Measurements from ENCODE around the gene ADPRS.
A peak's percentile ranks its signal among the peaks of the same experiment; 100 is the strongest.

Gene ADPRS

DNA sequence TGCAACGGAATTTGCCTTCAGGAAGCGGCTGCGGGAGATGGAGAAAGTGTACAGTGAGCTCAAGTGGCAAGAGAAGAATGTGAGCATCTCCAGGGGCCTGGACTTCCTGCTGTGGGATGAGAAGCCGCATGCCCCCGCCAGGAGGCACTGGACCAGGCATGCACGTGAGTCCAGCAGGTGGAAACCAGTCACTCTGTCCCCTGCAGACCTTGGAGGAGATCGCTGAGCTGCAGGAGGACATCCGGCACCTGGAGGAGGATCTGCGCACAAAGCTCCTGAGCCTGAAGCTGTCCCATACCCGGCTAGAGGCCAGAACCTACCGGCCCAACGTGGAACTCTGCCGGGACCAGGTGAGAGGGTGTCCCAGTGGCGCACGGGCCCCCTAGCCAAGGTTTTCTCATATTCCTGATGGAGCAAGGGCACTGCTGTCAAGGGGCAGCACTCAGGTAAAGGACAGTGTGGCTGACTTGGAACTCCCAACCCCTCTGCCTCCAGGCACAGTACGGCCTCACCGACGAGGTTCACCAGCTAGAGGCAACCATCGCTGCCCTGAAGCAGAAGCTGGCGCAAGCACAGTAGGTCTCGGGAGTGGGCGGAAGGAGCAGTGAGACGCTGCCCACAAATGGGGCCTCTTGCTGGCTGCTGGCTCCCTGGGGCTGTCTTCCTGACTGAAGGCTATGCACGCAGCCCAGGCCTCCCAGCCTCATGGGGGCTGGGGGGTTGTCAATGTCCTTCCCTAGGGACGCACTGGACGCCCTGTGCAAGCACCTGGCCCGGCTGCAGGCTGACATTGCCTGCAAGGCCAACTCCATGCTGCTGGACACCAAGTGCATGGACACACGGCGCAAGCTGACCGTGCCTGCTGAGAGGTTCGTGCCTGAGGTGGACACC is 1.2 kb upstream of the ADPRS start:
- DNase-seq, result no peak

DNA sequence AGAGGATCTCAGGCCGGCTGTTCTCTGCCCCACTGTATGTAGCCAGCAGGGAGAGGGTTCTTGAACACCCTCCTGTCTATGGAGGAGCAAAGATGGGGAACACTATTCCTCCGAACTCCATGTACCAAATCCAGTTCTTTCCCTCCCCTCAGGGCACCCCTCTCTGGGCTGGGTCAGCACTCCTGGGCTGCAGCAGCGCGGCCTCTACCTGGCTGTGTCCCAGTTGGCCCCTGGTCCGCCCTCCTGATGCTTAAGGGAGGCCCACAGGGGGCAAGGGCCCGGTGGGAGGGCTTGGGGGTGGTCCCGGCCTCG is 471 bp upstream of the ADPRS start:
- no peak for DNase-seq

DNA sequence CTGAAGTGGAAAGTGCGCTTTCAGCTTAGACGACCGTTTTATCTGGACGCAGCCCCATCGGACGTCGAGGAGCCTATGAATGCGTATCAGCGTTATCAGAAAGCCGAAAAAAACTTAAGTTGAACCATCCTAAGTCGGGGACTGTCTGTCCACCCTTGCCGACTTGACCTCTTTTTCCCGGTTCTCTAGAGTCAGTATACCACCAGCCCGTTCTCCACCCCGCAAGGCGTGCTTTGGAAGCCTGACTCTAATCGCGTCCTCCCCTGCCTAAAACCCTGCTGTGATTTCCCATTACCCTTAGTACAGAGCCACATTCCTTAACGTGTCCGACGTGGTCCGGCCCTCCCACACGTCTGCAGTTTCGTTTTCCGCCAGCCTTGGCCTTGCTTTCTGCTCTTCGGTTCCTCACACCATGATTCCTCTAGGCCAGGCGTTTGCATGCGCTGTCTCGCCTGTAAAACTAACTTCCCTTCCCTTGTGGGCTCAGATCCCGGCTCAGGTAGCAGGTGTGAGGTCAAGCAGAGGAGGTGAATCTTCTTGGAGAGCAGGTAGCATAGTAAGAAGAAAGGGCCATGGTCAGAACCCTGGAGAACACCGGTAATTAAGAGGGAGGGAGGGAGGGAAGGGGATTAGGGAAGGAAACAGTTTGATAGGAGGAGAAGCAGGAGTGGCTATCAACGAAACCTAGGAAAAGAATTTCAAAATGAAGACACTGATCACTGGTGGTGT is 865 bp downstream of the ADPRS start:
- DNase-seq, result peak; percentile 75 to 84

DNA sequence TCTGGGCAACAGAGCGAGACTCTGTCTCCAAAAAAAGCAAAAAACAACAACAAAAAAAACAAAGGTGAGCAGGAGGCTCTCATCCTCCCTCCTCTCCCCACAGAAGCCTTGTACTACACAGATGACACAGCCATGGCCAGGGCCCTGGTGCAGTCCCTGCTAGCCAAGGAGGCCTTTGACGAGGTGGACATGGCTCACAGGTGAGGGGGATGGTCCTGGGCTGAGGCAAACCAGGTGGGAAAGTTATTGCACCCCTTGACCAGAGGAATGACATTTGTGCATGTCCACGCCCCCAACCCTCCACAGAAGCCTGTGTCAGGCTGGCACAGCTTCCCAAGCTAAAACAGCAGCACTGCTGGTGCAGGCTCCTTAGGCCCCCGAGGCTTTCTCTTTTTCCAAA is 2.4 kb downstream of the ADPRS start:
- DNase-seq, result no peak

DNA sequence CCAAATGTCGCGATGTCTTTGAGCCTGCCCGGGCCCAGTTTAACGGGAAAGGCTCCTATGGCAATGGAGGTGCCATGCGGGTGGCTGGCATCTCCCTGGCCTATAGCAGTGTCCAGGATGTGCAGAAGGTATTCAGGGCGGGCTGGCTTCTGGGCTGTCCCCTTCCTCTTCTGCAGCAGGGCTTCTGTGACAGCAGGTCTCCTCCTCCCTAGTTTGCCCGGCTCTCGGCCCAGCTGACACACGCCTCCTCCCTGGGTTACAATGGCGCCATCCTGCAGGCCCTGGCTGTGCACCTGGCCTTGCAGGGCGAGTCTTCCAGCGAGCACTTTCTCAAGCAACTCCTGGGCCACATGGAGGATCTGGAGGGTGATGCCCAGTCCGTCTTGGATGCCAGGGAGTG is 3.0 kb downstream of the ADPRS start:
- no peak for DNase-seq

DNA sequence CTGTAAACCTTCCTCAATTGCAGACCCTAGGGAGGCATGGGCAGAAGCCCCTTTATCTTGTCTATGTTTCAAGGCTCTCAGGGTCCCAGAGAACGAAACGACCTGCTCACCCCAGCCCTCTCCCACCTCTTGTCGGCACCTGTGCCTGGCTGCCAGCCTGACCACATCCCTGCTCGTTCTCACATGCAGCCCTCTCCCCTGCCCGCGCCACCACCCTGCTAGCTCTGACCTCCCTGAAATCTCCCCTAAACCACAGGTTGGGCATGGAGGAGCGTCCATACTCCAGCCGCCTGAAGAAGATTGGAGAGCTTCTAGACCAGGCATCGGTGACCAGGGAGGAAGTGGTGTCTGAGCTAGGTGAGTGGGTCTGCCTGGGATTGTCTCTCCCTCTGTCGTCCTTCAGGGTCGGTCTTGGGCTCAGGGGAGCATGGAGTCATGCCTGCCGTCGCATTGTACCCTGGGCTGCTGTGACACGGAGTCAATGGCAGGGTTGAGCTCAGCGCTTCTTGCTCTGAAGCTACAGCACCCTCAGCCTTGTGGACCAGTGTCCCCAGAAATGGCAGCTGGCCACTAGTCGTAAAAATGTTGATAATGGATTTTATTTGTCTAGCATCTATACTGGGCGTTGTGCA is 3.6 kb downstream of the ADPRS start:
- no peak for DNase-seq

DNA sequence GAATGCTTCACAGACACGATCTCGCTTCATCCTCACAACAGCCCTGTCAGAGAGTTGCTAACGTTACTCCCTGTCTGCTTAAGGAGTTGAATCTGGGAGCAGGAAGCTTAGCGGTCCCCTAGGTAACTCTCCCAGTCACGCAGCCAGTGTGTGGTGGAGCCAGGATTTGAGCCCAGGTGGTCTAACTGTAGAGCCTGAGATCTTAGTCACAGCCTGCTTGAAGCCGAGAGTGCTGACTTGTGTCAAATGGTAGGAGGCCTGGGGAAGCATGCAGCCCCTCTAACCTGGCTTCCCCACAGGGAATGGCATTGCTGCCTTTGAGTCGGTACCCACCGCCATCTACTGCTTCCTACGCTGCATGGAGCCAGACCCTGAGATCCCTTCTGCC is 4.1 kb downstream of the ADPRS start:
- no peak for DNase-seq

DNA sequence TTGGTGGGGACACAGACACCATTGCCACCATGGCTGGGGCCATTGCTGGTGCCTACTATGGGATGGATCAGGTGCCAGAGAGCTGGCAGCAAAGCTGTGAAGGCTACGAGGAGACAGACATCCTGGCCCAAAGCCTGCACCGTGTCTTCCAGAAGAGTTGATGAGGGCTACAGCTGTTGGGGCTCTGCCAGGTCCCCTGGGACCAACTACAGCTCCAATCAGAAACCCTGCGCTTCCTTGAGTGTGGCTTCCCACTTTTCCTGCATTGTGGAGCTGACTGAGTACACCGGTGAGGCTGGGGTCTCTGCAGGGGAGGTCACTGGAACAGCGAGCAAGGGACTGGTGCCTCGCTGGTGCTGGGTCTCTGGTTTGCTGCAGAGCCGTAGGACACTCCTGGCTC is 4.5 kb downstream of the ADPRS start:
- DNase-seq, result no peak

DNA sequence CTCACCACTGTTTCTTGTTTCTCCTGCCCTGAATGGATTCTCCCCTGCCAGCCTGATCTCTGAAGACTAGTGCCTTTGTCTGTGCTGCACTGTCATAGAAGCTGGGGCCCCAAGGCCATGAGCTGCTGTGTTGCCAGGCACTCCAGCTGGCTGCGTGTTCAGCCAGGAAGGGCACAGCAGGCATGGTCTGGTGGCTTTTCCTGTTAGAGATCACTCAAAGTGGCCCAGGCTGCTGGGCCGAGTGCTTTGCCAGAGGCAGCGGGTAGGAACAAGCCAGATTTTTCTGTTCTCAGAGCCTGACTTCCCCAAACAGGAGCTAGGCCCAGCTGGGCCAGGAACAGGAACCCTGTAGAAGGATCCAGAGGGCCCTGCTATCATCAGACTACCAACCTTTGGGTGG is 5.2 kb downstream of the ADPRS start:
- DNase-seq, result no peak

DNA sequence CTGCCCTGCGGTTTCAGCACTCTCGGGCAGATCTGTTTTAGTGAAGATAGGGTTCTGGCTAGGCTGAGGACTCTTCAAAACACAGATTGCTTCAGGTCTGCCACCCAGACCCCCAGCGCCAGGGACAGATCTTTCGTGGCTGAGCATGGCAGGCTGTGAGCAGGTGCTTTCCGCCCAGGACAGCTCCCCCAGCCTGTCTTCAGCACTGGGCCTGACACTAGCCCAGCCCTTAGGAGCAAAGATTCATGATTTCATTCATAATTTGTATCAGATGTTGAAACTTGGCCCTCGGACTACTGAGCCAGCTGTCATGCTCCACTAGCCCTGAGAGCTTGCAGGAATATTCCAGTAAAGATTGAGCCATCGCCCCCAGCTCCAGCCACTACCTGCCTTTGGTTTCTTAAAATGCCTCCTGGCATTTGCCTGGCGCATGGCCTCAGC is 5.9 kb downstream of the ADPRS start:
- DNase-seq, result no peak

DNA sequence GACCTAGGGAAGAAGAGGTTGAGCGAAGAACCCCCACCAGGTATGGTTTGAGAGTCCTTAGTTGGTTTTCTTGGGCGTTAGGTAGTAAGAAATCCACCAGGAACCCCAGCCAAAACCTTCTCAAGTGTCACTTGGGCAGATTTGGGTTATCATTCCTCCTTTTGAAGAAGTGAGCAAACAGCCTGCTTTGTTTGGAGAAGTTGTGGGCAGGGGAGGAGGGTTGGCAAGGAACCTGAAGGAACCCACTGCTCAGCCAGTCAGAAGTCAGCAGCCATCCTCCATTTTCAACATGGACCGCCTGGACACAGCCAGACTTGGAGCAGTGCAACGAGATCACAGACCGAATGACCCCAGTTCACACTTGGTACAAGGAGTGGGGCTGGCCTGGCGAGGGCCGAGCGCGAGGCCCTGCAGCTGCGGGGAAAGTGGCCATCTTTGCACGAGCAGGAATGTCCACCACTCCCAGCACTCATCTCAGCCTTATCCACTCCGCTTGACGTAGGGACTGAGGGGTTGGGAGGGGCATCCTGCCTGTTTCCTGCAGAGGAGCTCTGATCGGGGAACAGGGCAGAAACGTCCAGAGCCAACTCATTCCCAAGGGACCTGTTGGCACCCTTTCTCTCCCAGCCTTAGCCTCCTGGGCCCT is 7.2 kb downstream of the ADPRS start:
- DNase-seq, result peak; percentile 56 to 64

DNA sequence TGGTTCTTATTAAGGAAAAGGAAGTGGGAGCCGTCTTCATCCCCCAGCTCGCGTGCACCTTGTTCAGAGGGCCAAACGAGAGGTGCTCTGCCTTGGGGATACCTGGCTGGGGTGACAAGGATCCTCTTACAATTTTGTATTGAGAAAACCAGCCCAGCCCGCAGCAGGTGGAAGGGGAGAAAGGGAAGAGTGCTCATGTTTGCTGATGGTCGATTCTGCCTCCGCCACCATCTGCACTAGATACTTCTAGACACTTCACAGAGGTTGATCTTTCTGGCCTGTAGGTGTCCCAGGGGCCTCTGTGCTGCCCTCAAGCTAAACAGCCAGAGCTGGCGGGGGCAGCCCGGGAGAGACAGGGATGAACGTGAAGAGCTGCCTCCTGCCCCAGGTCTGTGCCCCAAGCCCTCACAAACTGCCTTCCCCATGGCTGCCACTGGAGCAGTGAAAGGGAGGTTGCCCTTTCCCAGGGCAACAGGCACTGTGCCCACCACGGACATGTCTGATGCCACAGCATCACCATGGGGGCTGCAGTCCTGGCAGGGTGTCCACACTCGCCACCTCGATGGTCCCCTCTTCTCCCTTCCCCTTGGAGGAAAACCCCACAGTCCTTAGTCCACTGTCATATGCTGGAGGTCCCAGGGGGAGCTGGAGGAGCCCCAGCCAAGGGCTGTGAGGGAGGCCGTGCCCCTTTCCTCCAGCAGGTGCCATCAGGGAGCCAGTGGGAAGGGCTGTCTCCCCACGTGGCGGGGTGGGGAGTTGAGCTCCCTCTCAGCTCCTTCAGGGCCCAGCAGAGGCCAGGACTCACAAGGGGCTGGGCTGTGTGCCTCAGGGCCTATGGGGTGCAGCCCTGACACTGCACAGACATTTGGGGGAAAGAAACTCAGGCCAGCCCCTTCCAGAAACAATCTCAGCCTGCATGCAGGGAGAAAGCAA is 8.1 kb downstream of the ADPRS start:
- DNase-seq, result no peak

DNA sequence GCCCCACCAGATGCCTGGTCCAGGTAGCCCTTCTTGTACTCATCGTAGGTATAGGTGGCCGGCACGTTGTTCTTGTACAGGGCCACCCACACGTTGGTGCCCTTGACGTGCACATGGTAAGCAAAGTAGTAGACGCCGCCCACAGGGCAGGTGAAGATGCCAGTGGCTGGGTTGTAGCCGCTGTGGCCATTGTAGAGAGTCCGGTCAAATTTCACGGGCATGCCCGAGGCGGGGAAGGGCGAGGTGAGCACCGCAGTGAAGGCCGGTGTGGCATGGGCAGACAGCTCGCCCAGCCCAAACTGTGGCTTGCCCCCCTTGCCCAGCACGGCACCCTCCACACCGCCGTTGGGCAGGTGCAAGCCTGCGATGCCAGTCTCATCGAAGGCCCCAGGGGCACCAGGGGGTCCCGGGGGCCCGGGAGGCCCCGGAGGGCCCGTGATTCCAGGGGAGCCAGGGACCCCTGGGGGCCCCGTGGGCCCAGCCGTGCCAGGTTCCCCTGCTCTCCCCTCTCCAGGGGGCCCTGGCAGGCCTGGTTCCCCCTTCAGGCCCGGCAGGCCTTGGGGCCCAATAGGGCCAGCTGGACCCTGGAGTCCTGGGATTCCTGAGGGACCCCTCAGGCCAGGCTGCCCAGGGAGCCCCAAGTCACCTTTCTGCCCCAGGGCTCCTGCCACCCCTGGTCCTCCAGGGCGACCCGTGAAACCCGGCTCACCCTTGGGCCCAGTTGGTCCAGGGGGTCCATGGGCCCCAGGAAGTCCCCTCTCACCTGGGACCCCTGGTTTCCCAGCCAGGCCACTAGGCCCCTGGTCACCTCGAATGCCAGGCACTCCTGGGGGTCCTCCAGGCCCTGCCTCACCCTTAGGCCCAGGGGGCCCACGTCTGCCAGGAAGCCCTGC is 9.2 kb downstream of the ADPRS start:
- no peak for DNase-seq

DNA sequence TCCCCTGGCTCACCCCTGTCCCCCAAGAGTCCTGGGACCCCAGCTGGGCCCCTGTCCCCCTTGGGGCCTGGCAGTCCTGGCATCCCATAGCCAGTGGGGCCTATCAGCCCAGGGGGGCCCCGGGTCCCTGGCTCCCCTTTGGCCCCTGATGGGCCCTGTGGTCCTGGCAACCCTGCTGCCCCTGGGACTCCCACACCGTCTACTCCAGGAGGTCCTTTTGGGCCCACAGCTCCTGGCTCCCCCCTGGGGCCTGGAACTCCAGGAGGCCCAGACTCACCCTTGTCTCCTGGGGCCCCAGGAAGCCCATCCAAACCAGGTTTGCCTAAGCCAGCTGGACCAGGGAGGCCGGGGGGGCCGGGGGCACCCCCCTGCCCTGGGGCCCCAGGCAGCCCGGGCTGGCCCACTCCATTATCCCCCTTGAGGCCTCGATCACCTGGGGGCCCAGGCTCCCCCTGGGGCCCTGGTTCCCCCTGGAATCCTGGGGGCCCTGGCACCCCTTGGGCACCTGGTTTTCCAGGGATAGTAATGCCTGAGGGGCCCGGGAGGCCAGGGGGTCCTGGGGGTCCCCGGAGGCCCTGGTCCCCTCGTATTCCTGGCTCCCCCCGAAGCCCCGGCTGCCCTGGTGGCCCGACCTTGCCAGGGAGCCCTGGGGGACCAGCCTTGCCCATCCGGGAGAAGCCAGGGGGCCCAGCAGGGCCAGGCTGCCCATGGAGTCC is 10.1 kb downstream of the ADPRS start:
- DNase-seq, result no peak

DNA sequence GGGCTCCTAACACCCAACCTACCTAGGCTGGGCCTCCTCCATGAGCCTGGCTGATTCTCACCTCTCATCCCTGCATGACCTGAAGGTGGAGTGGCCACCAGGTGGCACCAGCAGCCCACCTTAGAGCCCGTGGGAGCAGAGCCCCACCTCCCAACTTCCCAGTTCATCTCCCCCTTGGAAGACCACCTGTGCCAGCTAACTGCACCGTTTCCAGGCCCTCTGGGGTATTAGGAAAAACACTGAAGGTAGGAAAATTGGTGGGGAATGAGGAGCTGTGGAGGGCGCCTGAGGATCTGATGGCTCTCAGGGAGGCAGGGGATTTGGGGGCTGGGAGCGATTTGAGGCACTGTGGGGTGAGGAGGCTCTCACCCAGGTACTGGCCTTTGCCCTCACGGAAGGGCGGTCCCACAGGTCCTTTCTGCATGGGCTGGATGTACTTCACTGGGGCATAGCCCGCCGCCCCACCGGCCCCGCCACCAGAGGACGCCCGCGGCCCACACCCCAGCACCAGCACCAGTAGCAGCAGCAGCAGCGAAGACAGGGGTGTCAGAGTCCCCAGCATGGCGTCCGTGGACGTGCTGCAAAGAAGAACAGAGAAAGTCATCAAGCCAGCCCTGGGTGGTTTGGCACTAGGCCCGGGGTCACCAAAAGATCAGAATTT is 11.1 kb downstream of the ADPRS start:
- peak in 1 of 2 donors; percentile 83 for DNase-seq

DNA sequence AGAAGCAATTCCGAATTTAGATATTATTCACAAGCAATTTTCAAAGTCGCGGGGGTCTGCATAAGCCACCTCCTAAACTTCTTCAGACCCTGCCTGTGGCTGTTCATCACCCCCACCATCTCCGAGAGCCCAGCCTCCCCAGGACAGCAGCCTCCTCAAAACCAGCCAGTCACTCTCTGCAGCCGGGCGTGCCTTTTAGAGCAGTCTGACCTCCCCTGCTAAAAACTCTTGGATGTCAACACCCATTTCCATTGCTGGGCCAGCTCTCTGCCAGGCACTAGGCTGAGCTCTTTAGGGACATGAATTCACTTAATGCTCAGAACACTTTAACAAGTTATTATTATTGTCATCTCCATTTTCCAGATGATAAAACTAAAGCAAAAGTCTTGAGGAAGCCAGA is 11.7 kb downstream of the ADPRS start:
- no peak for DNase-seq

DNA sequence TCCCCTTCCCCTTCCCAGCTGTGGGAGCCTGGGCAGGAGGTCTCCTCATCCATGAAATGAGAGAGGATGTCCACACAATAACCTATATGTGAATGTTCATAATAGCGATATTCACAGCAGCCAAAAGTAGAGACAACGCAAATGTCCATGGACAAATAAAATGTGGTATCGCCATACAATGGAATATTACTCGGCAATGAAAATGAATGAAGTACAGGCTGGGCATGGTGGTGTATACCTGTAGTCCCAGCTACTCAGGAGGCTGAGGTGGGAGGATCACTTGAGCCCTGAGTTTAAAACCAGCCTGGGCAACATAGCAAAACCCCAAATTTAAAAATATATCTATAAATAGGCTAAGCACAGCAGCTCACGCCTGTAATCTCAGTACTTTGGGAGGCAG is 12.9 kb downstream of the ADPRS start:
- no peak for DNase-seq

DNA sequence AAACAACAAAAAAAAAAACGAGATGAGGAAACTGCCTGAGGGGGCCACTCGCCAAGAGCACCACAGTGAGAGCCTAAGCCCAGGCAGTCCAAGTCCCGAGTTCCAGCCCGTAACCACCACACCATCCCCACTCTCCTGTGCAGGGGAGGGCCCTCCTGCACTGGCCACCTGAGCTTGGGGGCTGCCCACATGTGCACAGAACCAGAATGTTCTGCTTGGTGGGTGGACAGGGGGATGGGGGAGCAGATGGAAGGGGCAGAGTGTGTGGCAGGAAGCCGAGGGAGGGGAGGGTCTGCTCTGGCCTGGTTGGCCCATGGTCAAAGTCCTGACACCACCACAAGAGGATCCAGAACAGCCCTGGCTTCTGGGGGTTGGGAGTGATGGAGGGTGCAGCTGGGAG is 17.6 kb downstream of the ADPRS start:
- DNase-seq, result no peak

DNA sequence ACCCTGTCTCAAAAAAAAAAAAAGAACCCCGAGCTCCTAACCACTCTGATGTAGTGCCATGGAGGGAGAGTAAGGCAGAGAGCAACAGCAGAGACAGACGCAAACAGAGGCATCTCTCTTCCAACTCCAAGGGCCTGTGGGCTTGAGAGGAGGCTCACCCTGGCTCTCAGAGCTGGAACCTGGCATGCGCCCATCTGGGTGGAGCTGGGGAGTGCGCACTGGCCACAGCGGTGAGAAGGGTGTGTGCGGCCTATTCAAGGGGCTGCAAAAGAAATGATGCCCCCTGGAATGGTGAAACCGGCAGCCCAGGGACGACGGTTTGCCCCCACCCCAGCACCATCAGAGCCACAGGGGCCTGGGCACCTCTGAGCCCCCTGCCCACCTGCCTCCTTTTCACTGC is 18.7 kb downstream of the ADPRS start:
- no peak for DNase-seq

DNA sequence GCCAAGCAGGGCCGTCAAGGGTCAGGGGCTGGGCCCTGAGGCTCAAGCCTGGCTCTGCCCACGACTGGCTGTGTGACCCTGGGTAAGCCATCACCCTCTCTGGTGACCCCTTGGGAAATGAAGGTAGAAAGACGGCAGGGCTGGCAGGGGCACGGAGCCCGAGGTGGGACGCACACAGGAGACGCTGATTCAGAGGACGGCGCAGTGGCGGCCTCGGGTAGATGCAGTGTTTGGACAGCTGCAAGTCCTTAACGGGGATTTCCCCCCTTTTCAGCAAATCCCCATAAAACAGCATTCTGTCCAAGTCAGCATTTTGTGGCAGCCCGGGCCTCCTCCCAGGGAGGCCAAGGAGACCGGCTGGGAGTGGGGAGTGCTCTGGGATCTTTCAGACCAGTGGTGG is 19.6 kb downstream of the ADPRS start:
- no peak for DNase-seq

All from inflammatory macrophage treated with lipopolysaccharide for 1 hour (primary cell).